ENCODE data around the gene TMEM244. TPM values are rescaled to one million over a fixed set of nuclear protein-coding genes. Genes with fewer than 3 reads are reported as not detected.
"Not testable (repeated sequence)": the region's sequence is repeated elsewhere in the genome, so short reads cannot be mapped to it uniquely, and the experiment has no call there.

Gene TMEM244
- total RNA-seq, 1 donor from 2014 or later: not detected

DNA sequence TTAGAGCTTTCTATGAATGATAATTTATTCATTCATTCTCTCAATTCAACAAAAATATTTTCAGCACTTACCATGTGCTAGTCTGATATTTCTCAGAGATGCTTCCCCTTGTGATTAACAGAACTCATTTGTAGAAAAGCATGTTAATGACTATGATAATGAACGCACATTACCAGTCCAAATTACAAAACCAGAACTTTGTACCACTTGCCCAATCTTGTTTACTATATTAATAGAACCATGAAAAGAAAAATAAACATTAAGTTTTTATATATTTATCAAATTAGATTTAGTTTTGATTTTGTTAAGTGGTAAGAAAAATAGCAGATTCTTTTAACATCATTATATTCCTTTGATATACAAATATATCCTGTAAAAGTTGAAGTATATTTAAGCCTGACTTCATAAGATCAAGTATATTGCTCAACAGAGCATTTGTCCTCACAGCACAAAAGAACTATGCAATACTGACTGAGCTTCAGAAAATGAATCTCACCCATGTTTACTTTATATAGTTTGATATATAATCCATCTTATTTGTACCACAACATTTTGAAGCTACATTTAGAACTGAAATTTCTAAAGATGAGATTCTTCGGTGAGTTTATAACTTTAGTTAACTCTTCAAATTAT lies 48.9 kb downstream of the TMEM244 start:
- no peak for DNase-seq (ENCODE audit: low read depth)

- DNase-seq (ENCODE audit: low read depth): not testable (repeated sequence)
Measured at GRCh38 chr6:129807141-129807540, 54.0 kb downstream of the TMEM244 start.

- DNase-seq (ENCODE audit: low read depth): not testable (repeated sequence)
Measured at GRCh38 chr6:129802920-129803319, 58.2 kb downstream of the TMEM244 start.

- DNase-seq (ENCODE audit: low read depth): no peak
Measured at GRCh38 chr6:129801909-129802308, 59.2 kb downstream of the TMEM244 start.

DNA sequence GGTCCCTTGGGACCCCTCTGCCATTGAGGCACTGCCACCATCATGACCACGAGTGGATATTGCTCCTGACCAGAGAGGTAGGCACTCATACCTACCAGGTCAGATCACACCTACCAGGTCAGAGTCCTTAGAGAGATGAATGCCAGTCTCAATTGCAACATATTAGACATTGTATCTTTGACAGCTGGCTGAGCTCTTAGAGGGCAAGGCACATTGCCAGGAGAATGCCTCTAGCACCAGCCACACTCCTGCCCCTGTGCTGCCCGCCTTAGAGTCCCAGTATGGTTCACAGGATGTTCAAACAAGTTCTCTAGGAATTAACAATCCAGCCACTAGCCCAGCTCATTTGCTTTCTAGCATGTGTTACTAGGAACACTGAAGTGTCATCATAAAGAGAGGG lies 65.9 kb downstream of the TMEM244 start:
- DNase-seq (ENCODE audit: low read depth): peak; percentile 89

- no peak for DNase-seq (ENCODE audit: low read depth)
Measured at GRCh38 chr6:129793447-129793846, 67.7 kb downstream of the TMEM244 start.

GRCh38 chr6:129792049-129792448 lies 69.1 kb downstream of the TMEM244 start:
- no peak for DNase-seq (ENCODE audit: low read depth)

GRCh38 chr6:129790785-129791184 lies 70.3 kb downstream of the TMEM244 start:
- DNase-seq (ENCODE audit: low read depth): no peak

GRCh38 chr6:129789974-129790373 lies 71.1 kb downstream of the TMEM244 start:
- no peak for DNase-seq (ENCODE audit: low read depth)

DNA sequence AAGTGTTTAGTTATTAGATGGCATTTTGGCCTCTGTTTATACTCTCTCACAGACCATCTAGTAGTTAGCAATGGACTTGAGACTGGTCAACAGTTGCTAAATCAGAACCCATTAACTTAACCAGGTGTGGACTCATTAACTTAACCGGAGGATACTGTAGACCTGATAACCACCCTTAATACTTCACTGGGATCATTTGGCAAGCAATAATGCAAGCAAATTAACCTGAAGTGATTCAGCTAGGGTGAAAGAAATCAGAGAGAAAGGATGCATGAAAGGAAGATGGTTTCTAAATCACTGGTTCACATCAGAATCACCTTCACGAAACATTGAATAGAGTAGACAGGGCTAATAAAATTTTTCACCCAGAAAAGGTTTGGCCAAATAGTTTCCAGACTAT lies 73.3 kb downstream of the TMEM244 start:
- peak; percentile 57 for DNase-seq (ENCODE audit: low read depth)

GRCh38 chr6:129786548-129786947 lies 74.6 kb downstream of the TMEM244 start:
- no peak for DNase-seq (ENCODE audit: low read depth)

DNA sequence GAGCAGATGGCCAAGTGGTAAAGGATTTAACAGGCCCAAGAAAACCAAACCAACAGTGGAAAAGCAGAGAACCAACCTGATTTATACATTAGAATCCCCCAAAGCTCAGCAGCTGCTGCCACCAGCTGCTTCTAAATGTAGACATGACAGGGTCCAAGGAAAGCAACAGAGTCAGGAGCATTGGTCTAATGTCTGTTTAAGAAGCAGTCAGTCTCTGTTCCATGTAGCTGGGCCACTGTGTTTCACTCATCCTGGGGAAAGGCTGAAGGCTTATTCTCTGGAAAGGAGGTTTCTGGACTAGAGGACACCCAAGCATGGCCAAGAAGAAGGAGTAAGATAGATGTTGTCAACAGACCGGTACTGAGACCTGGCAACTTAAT lies 75.4 kb downstream of the TMEM244 start:
- no peak for DNase-seq (ENCODE audit: low read depth)

DNA sequence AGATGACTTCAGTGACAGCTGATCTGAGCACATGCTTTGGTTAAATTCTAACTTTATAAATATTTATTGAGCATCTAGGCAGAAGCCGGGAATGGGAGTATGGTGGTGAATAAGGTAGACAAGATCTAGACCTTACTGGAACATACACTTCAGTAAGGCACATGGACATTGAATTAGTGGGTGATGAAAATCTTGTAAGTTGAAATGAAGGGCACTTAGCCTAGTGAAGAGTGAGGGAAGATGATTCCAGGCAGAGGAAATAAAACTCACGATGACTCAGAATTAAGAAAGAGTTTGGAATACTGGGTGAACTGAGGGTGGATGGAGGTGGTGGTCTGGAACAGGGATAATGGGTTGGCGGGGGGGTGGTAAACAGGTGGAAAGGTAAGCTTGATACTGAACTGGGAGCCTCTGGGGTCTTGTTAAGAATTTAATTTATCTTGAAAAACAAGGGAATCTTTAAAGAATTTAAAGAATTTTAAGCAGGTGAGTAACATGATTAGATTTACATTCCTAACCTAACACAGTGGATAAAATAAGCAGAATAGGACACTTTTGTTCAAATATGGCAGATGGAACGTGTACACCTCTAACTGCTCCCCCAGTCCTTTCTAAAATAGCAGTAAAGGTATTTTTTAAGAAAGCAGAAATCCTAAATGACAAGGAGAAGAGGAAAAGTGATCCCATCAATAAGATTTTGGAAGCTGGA lies 75.9 kb downstream of the TMEM244 start:
- peak; percentile 42 for DNase-seq (ENCODE audit: low read depth)

Other genes with a start within 250 kb of the TMEM244 start
- 29.0 and 31.4 TPM in 2 replicates for gene ARHGAP18, start 151.1 kb downstream of the TMEM244 start, total RNA-seq
- 8.0 and 13.7 TPM in 2 replicates for gene L3MBTL3, start 157.3 kb upstream of the TMEM244 start, total RNA-seq